ENCODE data around the gene PDIA5.
A peak's percentile ranks its signal among the peaks of the same experiment; 100 is the strongest.

Gene PDIA5

DNA sequence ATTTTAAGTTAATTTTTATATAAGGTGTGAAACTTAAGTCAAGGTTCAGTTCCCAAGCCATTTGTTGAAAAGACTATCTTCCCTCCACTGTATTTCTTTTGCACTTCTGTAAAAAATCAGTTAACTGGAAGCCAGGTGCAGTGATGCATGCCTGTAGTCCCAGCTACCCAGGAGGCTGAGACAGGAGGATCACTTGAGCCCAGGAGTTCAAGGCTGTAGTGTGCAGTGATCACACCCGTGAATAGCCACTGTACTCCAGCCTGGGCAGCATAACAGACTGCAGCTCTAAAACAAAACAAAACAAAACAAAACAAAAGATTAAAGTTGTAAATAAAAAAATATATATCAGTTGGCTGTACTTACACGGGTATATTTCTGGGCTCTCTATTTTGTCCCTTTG is 101.8 kb downstream of the PDIA5 start:
- no peak overlapping the region for H3K27ac Mint-ChIP-seq
- peaks cover 29% of the 10 kb centered on the region for H3K36me3 Mint-ChIP-seq (ENCODE audit: low read depth)

DNA sequence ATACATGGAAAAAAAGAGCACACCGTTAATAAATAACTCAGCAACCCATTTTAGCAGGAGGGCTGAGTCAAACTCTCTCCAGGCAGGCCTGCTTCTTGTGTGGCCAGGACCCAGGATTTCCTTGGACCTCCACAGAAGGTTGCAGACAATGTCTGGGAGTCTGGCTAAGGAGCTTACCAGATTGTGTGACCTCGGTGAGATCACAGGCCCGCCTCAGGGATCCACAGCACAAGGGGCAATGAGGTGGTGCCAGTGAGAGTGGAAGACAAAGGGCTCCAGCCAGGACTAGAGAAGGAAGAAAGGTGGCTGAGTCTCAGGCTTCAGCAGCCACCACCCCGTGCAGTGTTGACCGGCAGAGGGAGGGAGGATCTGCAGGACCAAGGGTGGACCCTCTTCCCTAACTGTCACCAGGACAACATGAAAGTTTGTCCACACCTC is 102.7 kb downstream of the PDIA5 start:
- no peak overlapping the region for H3K4me3 Mint-ChIP-seq
- no peaks in the 10 kb centered on the region for H3K27me3 Mint-ChIP-seq (ENCODE audit: low read depth)
- peaks cover 22% of the 10 kb centered on the region for H3K36me3 Mint-ChIP-seq (ENCODE audit: low read depth)
- no peaks in the 10 kb centered on the region for H3K4me1 Mint-ChIP-seq (ENCODE audit: low read depth)
- DNase-seq (ENCODE audit: low spot score) = no peak
- peaks cover 4% of the 10 kb centered on the region for H3K9me3 Mint-ChIP-seq
- no peak overlapping the region for H3K27ac Mint-ChIP-seq

More for the DNA sequence above, 101.8 kb downstream of the PDIA5 start:
- Mint-ChIP-seq H3K9me3 (peaks cover 4% of the 10 kb centered on the region), H3K4me3 (no peak overlapping the region), H3K4me1 (ENCODE audit: low read depth) (no peaks in the 10 kb centered on the region), H3K27me3 (ENCODE audit: low read depth) (no peaks in the 10 kb centered on the region)
- no peak for DNase-seq (ENCODE audit: low spot score)

DNA sequence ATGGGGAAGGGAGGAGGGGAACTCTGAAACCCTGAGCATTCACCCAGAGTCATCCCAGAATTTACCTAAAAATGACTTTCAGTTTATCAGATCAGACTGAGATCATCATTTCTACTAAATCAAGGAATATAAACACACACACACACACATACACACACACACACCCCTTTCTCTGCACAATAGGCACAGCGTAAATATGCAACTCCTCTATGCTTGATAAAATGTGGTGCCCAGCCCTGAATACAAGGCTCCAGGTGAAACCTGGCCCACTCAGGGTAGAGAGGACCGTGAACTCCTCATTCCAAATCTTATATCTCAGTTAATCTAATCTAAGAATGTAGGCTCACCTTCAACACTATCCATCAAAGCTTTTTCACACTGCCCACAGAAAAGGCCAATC is 103.1 kb downstream of the PDIA5 start:
- Mint-ChIP-seq H3K36me3 (ENCODE audit: low read depth) (peaks cover 18% of the 10 kb centered on the region), H3K27me3 (ENCODE audit: low read depth) (no peaks in the 10 kb centered on the region), H3K27ac (no peak overlapping the region), H3K4me1 (ENCODE audit: low read depth) (no peaks in the 10 kb centered on the region), H3K9me3 (peaks cover 2% of the 10 kb centered on the region), H3K4me3 (no peak overlapping the region)
- DNase-seq (ENCODE audit: low spot score) = no peak

DNA sequence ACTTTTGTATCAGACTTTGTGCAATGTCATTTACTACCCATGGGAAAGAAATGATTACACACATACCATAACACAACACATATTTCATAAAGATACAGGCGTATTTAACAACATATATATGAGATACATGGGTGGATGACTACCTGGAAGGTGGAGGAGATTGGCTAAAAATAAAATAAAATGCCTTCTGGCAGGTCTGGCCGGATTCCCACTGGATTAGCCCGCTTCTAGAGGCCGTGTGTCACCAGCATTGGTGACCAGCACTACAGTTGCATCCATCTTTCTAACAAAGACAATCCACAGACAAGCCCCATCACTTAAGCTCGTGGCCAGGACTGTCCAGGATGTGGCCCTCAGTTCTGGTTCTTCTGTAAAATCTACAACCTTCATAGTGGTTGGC is 114.0 kb downstream of the PDIA5 start:
- Mint-ChIP-seq H3K4me3 (no peak overlapping the region), H3K36me3 (ENCODE audit: low read depth) (no peaks in the 10 kb centered on the region), H3K4me1 (ENCODE audit: low read depth) (no peaks in the 10 kb centered on the region), H3K27ac (no peak overlapping the region), H3K27me3 (ENCODE audit: low read depth) (no peaks in the 10 kb centered on the region), H3K9me3 (no peaks in the 10 kb centered on the region)
- no peak for DNase-seq (ENCODE audit: low spot score)

DNA sequence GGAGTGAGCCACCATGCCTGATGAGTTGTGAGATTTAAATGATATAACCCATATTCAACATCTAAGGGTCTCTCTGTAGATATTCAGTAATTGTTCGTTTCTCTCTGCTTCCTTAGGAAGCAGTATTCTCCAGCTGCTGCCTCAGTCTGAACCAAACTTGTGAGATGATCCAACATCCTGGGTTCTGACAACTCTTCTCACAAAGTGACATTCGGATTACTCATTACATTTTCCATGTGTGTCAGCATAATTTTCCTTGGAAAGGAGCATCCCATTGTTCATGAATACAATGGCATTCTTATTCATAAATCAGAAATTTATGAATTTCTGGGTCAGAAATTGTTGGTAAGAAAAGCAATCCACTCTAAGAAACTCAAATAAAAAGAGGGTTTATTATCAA is 119.9 kb downstream of the PDIA5 start:
- Mint-ChIP-seq H3K4me1 (ENCODE audit: low read depth) (no peaks in the 10 kb centered on the region), H3K27ac (no peak overlapping the region), H3K9me3 (no peaks in the 10 kb centered on the region), H3K4me3 (no peak overlapping the region), H3K27me3 (ENCODE audit: low read depth) (no peaks in the 10 kb centered on the region), H3K36me3 (ENCODE audit: low read depth) (no peaks in the 10 kb centered on the region)
- no peak for DNase-seq (ENCODE audit: low spot score)

DNA sequence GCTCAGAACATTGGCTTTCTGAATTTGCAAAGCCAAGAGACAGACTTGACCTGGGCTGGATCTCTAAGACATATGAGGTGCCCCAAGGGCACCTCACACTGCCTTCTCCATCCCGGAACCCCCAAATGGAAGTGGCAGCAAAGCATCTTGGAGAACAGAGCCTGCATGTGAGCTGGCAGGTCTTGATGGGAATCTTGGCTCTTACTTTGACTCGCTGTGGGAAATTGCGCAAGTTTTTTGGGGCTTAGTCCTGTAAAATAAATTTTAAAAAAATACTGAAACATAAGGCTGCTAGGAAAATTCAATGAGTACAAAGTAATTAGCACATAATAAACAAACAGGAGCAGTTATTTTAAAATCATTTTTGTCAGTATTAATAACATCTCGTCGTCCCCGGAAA is 121.2 kb downstream of the PDIA5 start:
- Mint-ChIP-seq H3K4me3 (no peak overlapping the region), H3K4me1 (ENCODE audit: low read depth) (no peaks in the 10 kb centered on the region), H3K36me3 (ENCODE audit: low read depth) (no peaks in the 10 kb centered on the region), H3K27ac (no peak overlapping the region), H3K9me3 (no peaks in the 10 kb centered on the region), H3K27me3 (ENCODE audit: low read depth) (no peaks in the 10 kb centered on the region)
- no peak for DNase-seq (ENCODE audit: low spot score)

DNA sequence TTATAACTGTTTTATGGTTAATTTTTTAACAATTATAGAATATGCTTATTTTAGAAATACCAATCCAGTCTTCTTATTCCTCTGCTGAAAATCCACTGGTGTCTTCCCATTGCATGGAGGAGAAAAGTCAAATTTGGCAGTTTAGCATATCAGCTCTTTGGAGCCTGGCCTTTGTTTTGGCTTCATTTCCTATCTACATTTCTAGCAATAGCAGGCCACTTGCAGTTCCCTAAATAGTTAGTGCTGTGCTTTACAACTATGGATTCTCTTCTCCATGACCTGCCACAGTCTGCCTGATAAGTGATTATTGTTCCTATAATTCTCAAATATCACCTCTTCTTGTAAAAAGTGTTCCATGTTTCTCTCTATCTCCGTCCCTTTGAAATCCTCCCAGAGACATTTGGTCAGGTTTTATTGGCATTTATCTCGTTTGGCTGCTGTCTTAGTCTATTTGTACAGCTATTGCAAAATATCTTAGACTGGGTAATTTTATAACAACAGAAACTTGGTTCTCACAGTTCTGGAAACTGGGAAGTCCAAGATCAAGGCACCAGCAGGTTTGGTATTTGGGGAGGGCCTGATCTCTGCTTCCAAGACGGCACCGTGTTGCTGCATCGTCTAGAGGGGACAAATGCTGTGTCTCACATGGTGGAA is 126.8 kb downstream of the PDIA5 start:
- Mint-ChIP-seq H3K4me3 (no peak overlapping the region), H3K27me3 (ENCODE audit: low read depth) (peaks cover 6% of the 10 kb centered on the region), H3K36me3 (ENCODE audit: low read depth) (no peaks in the 10 kb centered on the region), H3K4me1 (ENCODE audit: low read depth) (no peaks in the 10 kb centered on the region), H3K9me3 (no peaks in the 10 kb centered on the region), H3K27ac (no peak overlapping the region)
- DNase-seq (ENCODE audit: low spot score) = no peak

DNA sequence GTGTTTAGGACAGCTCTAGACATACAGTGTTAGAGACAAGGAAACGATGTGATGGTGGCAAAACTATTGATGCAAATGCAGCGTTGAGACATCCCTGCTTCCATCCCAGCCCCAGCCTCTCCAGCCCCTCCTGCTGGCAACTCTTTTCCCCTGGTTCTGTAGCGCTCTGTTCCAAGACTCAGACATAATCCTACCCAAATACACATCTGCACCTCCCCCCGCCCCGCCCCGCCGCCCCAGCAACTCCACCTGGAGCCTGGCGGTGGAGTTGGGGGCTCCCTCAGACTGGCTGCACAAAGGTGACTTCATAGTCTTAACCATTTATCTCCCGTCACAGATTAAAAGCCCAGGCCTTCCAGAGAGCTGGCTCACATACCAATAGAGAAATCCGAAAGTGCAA is 127.7 kb downstream of the PDIA5 start:
- no peak for DNase-seq (ENCODE audit: low spot score)
- Mint-ChIP-seq H3K9me3 (no peaks in the 10 kb centered on the region), H3K36me3 (ENCODE audit: low read depth) (no peaks in the 10 kb centered on the region), H3K27me3 (ENCODE audit: low read depth) (peaks cover 6% of the 10 kb centered on the region), H3K4me3 (no peak overlapping the region), H3K27ac (no peak overlapping the region), H3K4me1 (ENCODE audit: low read depth) (no peaks in the 10 kb centered on the region)

DNA sequence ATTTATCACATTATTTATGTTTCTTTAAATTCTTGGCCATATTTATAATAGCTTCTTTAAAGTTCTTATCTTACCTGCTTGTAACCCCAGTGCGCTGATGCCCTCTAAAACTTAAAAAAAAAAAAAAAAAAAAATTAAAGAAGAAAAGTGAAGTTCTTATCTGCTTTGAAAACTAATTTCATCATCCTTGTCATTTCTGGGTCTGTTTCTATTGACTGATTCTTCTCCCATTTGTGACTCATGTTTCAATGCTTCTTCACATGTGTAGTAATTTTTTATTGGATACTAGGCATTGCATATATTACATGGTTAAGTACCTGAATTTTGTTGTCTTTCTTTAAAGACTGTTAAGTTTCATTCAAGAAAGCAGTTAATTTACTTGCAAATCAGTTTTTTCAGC is 131.5 kb downstream of the PDIA5 start:
- peaks cover 14% of the 10 kb centered on the region for H3K4me1 Mint-ChIP-seq (ENCODE audit: low read depth)
- peaks cover 4% of the 10 kb centered on the region for H3K9me3 Mint-ChIP-seq
- H3K27me3 Mint-ChIP-seq (ENCODE audit: low read depth) = peaks cover 6% of the 10 kb centered on the region
- H3K4me3 Mint-ChIP-seq = no peak overlapping the region
- no peak for DNase-seq (ENCODE audit: low spot score)
- H3K36me3 Mint-ChIP-seq (ENCODE audit: low read depth) = peaks cover 5% of the 10 kb centered on the region
- H3K27ac Mint-ChIP-seq = no peak overlapping the region

DNA sequence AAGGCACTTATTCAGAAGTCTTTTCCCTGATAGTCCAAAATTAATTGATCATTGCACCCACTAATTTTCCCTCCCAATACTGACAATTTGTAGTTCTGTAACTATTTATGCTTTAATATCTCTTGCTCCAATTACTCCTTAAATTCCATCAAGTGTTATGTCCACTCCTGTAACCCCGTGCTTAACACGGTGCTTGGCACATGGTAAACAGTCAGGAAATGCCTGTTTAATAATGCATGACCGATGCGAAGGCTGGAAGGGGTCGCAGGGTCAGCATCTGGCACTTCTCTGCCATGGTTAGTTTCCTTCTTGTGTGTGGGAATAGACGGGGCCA is 134.4 kb downstream of the PDIA5 start:
- peaks cover 3% of the 10 kb centered on the region for H3K27me3 Mint-ChIP-seq (ENCODE audit: low read depth)
- peaks cover 4% of the 10 kb centered on the region for H3K9me3 Mint-ChIP-seq
- DNase-seq (ENCODE audit: low spot score) = no peak
- H3K36me3 Mint-ChIP-seq (ENCODE audit: low read depth) = peaks cover 6% of the 10 kb centered on the region
- H3K4me1 Mint-ChIP-seq (ENCODE audit: low read depth) = peaks cover 16% of the 10 kb centered on the region
- peak overlapping the region; percentile 97 for H3K27ac Mint-ChIP-seq
- peak overlapping the region; percentile 92 for H3K4me3 Mint-ChIP-seq

DNA sequence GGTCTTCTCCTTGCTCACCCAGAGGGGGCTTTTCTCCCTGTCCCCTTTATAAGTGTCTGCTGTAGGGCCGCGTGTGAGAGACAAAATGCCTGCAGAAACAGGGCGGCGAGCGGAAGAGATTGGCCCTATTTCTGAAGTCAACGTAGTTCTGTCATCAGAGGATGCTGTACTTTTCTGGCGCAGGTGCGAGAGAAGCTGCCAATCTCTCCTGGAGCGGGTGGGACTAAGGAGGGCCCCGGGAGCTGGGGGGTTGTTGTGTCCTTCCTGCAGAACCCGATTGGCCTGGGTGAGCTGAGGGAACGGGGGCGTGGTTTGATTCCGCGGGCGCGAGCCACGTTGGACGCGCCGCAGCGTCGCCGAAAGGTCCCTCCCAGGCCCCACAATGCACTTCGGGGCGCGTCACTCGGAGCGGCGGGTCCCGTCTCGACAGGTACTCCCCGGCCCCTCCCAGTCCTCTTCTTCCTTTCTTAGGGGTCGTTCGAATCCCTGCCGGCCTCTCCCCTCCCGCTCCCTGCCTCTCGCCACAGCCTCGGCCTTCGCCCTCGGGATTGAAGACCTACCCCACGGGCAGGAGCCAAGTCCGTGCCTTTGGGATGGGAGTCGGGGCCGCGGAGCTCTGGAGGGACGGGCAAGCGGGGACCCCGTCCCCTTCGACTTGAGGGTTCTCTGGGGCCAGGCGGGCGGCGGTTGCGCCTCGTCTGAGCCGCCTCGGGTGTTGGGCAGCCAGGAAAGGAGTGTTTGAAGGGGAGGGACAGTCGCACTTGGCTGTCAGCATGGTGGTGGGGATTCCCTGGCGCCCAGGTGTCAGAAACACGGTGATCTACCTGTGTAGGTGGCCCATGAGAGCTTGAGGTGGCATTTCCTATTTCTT is 135.0 kb downstream of the PDIA5 start, which contains the start of gene SEC22A:
Gene SEC22A, plus strand, starts transcription at position 387 of the 871 bp plus-strand sequence. CDS start 7,275 bp downstream, outside the sequence.
- peaks cover 6% of the 10 kb centered on the region for H3K36me3 Mint-ChIP-seq (ENCODE audit: low read depth)

DNA sequence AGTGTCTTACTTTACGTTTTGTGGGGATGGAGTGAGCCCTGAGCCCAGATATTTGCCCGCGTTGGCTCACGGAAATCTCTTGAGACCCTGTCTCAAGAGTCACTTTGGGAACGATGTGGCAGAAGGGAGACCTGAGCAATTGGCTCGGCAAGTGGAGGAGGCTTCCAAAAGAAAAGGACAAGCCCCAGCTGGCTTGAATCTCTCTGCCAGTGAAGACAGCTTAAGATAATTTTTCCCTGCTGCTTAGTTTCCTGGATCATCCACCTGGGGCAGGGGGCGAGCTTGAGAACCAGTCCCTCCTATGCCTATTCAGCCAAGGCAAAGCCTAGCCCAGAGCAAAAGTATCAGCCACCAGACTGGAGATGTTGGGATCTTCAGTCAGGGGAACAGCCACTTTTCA is 135.6 kb downstream of the PDIA5 start:
- H3K4me1 Mint-ChIP-seq (ENCODE audit: low read depth) = peaks cover 16% of the 10 kb centered on the region
- DNase-seq (ENCODE audit: low spot score) = no peak
- H3K36me3 Mint-ChIP-seq (ENCODE audit: low read depth) = peaks cover 6% of the 10 kb centered on the region
- H3K9me3 Mint-ChIP-seq = peaks cover 4% of the 10 kb centered on the region
- peak overlapping the region; percentile 97 for H3K27ac Mint-ChIP-seq
- no peaks in the 10 kb centered on the region for H3K27me3 Mint-ChIP-seq (ENCODE audit: low read depth)
- peak overlapping the region; percentile 92 for H3K4me3 Mint-ChIP-seq

More for the DNA sequence above, 135.0 kb downstream of the PDIA5 start, which contains the start of gene SEC22A:
- Mint-ChIP-seq H3K27ac (peak within 1 kb of the TSS; percentile 97), H3K9me3 (peaks cover 4% of the 10 kb centered on the region), H3K4me3 (peak within 1 kb of the TSS; percentile 92), H3K4me1 (ENCODE audit: low read depth) (peaks cover 16% of the 10 kb centered on the region), H3K27me3 (ENCODE audit: low read depth) (peaks cover 3% of the 10 kb centered on the region)
- peak; percentile 95 for DNase-seq (ENCODE audit: low spot score)
